Spleen (tissue), 11 donors: Measurements from ENCODE around the gene GTF3C5. TPM values are rescaled to one million over a fixed set of nuclear protein-coding genes. Genes with fewer than 3 reads are reported as not detected.
"Not testable (repeated sequence)": the region's sequence is repeated elsewhere in the genome, so short reads cannot be mapped to it uniquely, and the experiment has no call there.

Experiments
- DNase-seq: peaks from one replicate; pipeline ENCODE4 v3.0.0-alpha.2; 2020
- H3K27ac ChIP-seq, 8 donors: fragments of 200-600 bp; sonication (generic) in 7 of 8; 1 replicate in 4 of 8; 2 replicates in 4 of 8; pipeline versions ENCODE4 v1.5.0 to v1.8.0; 2016 to 2021; ENCODE audit warnings: inconsistent platforms in 4 of 8, mild to moderate bottlenecking in 4 of 8, moderate library complexity in 1 of 8
- H3K27me3 ChIP-seq, 7 donors: fragments of 200-600 bp; sonication (generic) in 6 of 7; replicated peaks in 1 of 7; 1 replicate in 4 of 7; 2 replicates in 3 of 7; pipeline versions ENCODE4 v1.5.0 to v1.8.0; 2016 to 2021; ENCODE audit warnings: inconsistent platforms in 3 of 7, mild to moderate bottlenecking in 1 of 7
- H3K36me3 ChIP-seq, 6 donors: fragments of 200-600 bp; sonication (generic) in 5 of 6; 1 replicate in 4 of 6; 2 replicates in 2 of 6; pipeline versions ENCODE4 v1.5.0 to v1.8.0; 2016 to 2021; ENCODE audit warnings: inconsistent platforms in 2 of 6
- H3K4me1 ChIP-seq, 6 donors: fragments of 200-600 bp; sonication (generic) in 5 of 6; 1 replicate in 3 of 6; 2 replicates in 3 of 6; pipeline versions ENCODE4 v1.5.0 to v1.8.0; 2016 to 2021; ENCODE audit warnings: inconsistent platforms in 3 of 6
- H3K4me3 ChIP-seq, 8 donors: fragments of 200-600 bp; sonication (generic) in 7 of 8; 1 replicate in 4 of 8; 2 replicates in 4 of 8; pipeline versions ENCODE4 v1.5.0 to v1.8.0; 2016 to 2021; ENCODE audit warnings: inconsistent platforms in 4 of 8, mild to moderate bottlenecking in 4 of 8, moderate library complexity in 2 of 8
- H3K9me3 ChIP-seq, 8 donors: fragments of 200-600 bp; sonication (generic) in 7 of 8; 1 replicate in 4 of 8; 2 replicates in 4 of 8; pipeline versions ENCODE4 v1.5.0 to v1.8.0; 2016 to 2021; ENCODE audit warnings: inconsistent platforms in 4 of 8
- POLR2A ChIP-seq, 3 donors: fragments of 450-650 bp; IDR thresholded peaks; one replicate each; pipeline ENCODE4 v1.5.1; 2017; ENCODE audit warnings: antibody characterized with exemption in 3 of 3, mild to moderate bottlenecking in 1 of 3
- POLR2AphosphoS5 ChIP-seq, 3 donors: sonication (generic); formaldehyde crosslinking; IDR thresholded peaks; one replicate each; pipeline ENCODE4 v1.5.1; 2017; ENCODE audit warnings: antibody characterized with exemption in 3 of 3
- WGBS, 5 donors: extraction: QIAGEN DNeasy Blood & Tissue Kit in 3 of 5; methylation state at CpG; one replicate each; pipeline versions ENCODE4 v1.1.5 to v1.1.7; 2013 to 2018; 5-methylcytosine and 5-hydroxymethylcytosine counted together
- intact Hi-C: fragments of 100-400 bp; cut with DNase I; formaldehyde crosslinking; loops from one replicate; pipeline ENCODE4 v1.15.0; 2023; ENCODE audit warnings: low total_unique reads
- polyA plus RNA-seq, 3 donors: library from polyadenylated mRNA; stranded (reverse); fragments of 200-250 nt; gene quantifications; one replicate each; pipeline ENCODE4 v1.2.1, GENCODE V29; 2013
- total RNA-seq, 7 donors: library from RNA; depleted of rRNA in 3 of 7; stranded (reverse); fragments of >200 nt in 3 of 7; fragmentation: NEBNext Ultra II Directional in 4 of 7; extraction: Animal tissue kit (Norgen Biotek cat#: 25700) in 4 of 7; gene quantifications; one replicate each; pipeline versions ENCODE4 v1.1.0 to v1.2.1, GENCODE V29; 2016 to 2021
- TF ChIP-seq, protein P1 (sequence below), 11 experiments: fragments of 200-600 bp in 7 of 11; fragments of 450-650 bp in 4 of 11; sonication (generic) in 4 of 11; IDR thresholded peaks in 8 of 11; conservative IDR thresholded peaks in 3 of 11; 1 replicate in 7 of 11; 2 replicates in 4 of 11; pipeline versions ENCODE4 v1.4.0 to v1.8.0; 2016 to 2021; ENCODE audit warnings: antibody characterized with exemption in 11 of 11, inconsistent platforms in 4 of 11, mild to moderate bottlenecking in 1 of 11
- donor health status: healthy with polysubstance abuse.
- donor health status: DM: no; HTN: no; CAD: no; lungs with moderate emphysema.
- donor health status: DM: no; HTN: no; CAD: no.
- donor health status: Bipolar disorder and iron deficiency.
- donor health status: healthy.
- donor health status: DM: no; HTN: no; CAD: no.
- donor health status: DM: yes; HTN: yes; CAD: no.

GTF3C5 gene
- total and polyA plus RNA-seq, 10 donors = 34.9 to 64.4 (median 47.5) TPM

DNA sequence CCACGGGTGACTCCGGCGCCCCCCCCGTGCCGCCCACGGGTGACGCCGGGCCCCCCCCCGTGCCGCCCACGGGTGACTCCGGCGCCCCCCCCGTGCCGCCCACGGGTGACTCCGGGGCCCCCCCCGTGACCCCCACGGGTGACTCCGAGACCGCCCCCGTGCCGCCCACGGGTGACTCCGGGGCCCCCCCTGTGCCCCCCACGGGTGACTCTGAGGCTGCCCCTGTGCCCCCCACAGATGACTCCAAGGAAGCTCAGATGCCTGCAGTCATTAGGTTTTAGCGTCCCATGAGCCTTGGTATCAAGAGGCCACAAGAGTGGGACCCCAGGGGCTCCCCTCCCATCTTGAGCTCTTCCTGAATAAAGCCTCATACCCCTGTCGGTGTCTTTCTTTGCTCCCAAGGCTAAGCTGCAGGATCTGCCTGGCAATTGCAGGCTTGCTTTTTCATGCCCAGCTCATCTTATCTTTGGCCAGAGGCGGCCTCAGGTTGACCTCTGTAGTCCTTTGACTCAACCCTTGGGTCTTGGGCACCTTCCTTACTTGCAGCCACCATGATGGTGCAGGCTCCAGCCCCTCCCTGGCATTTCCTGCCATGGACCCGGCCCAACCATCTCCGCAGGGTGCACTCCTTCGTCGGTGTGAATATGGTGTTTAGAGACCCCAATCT is 40.8 kb downstream of the GTF3C5 start:
- Histone ChIP-seq H3K27ac (no peak overlapping the region), H3K4me3 (no peak overlapping the region), H3K4me1 (no peaks in the 10 kb centered on the region), H3K9me3 (no peaks in the 10 kb centered on the region), H3K36me3 (no peaks in the 10 kb centered on the region), H3K27me3 (no peaks in the 10 kb centered on the region)
- no peak for TF ChIP-seq POLR2AphosphoS5 (IDR thresholded peaks at IDR 0.05)
- DNase-seq = no peak
- intact Hi-C loops = no loop called here
- 86 to 99% (median 92%) methylated on average over 6 to 33 of the region's 33 CpGs for WGBS, 5 donors

DNA sequence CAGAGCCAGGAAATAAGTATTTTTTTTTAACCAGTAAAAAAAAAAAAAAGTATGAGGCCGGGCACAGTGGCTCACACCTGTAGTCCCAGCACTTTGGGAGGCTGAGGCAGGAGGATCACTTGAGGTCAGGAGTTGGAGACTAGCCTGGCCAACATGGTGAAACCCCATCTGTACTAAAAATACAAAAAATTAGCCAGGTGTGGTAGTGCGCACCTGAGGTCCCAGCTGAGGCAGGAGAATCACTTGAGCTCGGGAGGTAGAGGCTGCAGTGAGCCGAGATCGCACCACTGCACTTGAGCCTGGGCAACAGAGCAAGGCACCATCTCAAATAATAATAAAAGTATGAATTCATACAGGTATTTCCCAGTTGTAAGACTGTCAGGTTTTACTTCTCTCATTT is 41.4 kb downstream of the GTF3C5 start:
- H3K4me1 ChIP-seq, H3K27ac ChIP-seq, H3K4me3 ChIP-seq, DNase-seq, H3K27me3 ChIP-seq, intact Hi-C loops, H3K9me3 ChIP-seq, H3K36me3 ChIP-seq: not testable (repeated sequence)
- WGBS, 5 donors = 83 to 97% (median 90%) methylated on average over 5 of the region's 5 CpGs

DNA sequence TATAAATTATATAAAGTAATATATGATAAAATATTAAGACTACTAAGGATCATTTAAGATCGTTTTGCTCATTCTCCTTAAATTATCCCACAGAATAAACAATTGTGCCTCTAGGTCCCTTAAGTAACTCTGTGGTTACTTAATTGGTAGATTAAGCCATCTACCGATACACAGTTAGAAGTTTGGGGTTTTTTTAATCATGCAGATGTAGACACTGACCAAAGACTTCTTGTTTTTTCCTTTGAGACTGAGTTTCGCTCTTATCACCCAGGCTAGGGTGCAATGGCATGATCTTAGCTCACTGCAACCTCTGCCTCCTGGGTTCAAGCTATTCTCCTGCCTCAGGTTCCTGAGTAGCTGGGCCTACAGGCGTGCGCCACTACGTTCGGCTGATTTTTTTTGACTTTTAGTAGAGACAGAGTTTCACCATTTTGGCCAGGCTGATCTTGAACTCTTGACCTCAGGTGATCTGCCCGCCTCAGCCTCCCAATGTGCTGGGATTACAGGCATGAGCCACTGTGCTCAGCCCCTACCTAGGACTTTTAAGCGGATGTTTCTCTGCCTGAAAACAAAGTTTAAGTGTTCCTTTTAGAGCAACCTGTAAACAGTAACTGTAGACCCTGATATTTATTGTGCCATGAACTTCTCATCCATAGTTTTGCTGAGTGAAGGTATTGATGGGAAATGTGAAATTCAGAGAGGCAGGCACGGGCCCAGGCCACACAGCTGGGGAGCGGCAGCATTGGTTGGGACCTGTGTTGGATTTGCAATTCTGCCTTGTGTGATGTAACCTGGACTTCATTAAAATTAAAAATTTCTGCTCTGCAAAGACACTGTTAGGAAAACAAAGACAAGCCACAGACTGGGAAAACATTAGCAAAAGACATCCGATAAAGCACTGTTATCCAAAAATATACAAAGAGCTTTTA is 42.6 kb downstream of the GTF3C5 start:
- Histone ChIP-seq H3K4me3 (no peak overlapping the region), H3K4me1 (no peaks in the 10 kb centered on the region), H3K9me3 (no peaks in the 10 kb centered on the region), H3K36me3 (no peaks in the 10 kb centered on the region), H3K27ac (no peak overlapping the region), H3K27me3 (no peaks in the 10 kb centered on the region)
- intact Hi-C loops = no loop called here
- TF ChIP-seq POLR2AphosphoS5 (IDR thresholded peaks at IDR 0.05) (no peak), POLR2A (IDR thresholded peaks at IDR 0.05) (no peak)
- TF ChIP-seq, protein P1, sequence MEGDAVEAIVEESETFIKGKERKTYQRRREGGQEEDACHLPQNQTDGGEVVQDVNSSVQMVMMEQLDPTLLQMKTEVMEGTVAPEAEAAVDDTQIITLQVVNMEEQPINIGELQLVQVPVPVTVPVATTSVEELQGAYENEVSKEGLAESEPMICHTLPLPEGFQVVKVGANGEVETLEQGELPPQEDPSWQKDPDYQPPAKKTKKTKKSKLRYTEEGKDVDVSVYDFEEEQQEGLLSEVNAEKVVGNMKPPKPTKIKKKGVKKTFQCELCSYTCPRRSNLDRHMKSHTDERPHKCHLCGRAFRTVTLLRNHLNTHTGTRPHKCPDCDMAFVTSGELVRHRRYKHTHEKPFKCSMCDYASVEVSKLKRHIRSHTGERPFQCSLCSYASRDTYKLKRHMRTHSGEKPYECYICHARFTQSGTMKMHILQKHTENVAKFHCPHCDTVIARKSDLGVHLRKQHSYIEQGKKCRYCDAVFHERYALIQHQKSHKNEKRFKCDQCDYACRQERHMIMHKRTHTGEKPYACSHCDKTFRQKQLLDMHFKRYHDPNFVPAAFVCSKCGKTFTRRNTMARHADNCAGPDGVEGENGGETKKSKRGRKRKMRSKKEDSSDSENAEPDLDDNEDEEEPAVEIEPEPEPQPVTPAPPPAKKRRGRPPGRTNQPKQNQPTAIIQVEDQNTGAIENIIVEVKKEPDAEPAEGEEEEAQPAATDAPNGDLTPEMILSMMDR (IDR thresholded peaks at IDR 0.05 in 8 of 11, conservative IDR thresholded peaks at IDR 0.05 in 3 of 11) = no peak
- DNase-seq = no peak
- WGBS, 5 donors = 76 to 88% (median 83%) methylated on average over 12 of the region's 12 CpGs

DNA sequence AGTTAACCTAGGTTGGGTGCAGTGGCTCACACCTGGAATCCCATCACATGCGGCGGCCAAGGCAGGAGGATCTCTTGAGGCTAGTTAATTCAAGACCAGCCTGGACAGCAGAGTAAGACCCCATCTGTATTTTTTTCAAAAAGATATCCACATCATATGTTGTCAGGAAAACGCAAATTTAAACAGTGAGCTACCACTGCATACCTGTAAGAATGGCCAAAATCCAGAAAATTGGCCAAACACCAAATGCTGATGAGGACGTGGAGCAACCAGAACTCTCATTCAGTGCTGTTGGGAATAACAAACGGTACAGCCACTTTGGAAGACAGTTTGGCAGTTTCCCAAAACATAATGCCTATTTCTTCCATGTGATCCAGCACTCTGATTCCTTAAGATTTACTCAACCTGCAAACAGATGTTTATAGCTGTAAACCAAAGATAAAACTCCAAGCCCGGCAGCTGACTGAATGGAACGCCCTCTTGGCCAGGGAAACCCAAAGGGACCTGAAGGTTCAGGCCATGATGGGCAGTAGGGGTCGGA is 43.4 kb downstream of the GTF3C5 start:
- Histone ChIP-seq H3K36me3 (no peaks in the 10 kb centered on the region), H3K27me3 (no peaks in the 10 kb centered on the region), H3K4me3 (no peak overlapping the region), H3K9me3 (no peaks in the 10 kb centered on the region), H3K27ac (no peak overlapping the region), H3K4me1 (no peaks in the 10 kb centered on the region)
- intact Hi-C loops = no loop called here
- WGBS, 5 donors = 71 to 89% (median 82%) methylated on average over 8 of the region's 8 CpGs
- no peak for DNase-seq
- TF ChIP-seq, protein P1 (IDR thresholded peaks at IDR 0.05 in 8 of 11, conservative IDR thresholded peaks at IDR 0.05 in 3 of 11) = no peak
- TF ChIP-seq POLR2A (IDR thresholded peaks at IDR 0.05) = no peak
- TF ChIP-seq POLR2AphosphoS5 (IDR thresholded peaks at IDR 0.05) = no peak
